Measurements from ENCODE around the gene ARMC10.
"Not testable (repeated sequence)": the region's sequence is repeated elsewhere in the genome, so short reads cannot be mapped to it uniquely, and the experiment has no call there.

ARMC10 gene

DNA sequence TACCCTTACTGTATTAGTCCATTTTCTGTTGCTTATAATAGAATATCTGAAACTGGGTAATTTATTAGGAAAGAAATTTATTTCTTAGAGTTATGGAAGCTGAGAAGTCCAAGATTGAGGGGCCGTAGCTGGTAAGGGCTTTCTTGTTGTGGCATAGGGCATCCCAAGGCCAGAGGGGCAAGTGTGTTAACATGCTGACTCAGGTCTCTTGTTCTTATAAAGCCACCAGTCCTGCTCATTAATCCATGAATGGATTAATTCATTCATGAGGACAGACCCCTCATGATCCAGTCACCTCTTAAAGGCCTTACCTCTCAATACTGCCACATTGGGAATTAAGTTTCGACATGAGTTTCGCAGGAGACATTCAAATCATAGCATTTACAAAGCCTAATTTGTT lies 2.4 kb downstream of the ARMC10 start:
- no peak for DNase-seq (ENCODE audit: low read depth in 2 of 3, low spot score in 1 of 3)

DNA sequence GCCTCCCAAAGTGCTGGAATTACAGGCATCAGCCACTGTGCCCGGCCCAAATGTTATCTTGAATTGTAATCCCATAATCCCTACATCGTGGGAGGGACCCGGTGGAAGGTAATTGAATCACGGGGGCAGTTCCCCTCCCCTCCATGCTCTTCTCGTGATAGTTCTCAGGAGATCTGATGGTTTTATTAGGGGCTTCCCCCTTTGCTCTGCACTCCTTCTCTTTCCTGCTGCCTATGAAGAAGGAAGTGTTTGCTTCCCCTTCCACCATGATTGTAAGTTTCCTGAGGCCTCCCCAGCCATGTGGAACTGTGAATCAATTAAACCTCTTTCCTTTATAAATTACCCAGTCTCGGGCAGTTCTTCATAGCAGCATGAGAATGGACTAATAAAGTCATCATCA lies 3.3 kb downstream of the ARMC10 start:
- not testable (repeated sequence) for DNase-seq (ENCODE audit: low read depth in 2 of 3, low spot score in 1 of 3)

- no peak for DNase-seq (ENCODE audit: low read depth in 2 of 3, low spot score in 1 of 3)
These were observed 4.9 kb downstream of the ARMC10 start for GRCh38 chr7:103079836-103080235.

DNA sequence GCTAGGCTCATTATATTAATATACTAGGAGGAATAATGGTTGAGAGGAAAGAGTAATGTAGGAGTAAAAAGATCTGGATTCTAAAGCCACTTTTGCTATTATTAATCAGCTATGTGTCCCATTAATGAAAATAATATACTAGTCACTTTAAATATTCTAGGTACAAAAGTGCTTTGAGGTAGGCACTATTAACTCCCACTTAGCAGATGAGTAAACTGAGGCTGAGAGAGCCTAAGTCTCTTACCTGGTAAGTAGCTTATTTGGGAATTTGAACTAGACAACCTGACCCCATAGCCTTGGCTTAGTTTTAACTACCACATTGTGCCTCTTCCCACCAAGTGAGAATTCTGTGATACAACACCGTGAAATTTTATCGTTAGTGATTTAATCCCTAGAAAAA lies 6.0 kb downstream of the ARMC10 start:
- no peak for DNase-seq (ENCODE audit: low read depth in 2 of 3, low spot score in 1 of 3)

GRCh38 chr7:103082497-103082896 lies 7.6 kb downstream of the ARMC10 start:
- no peak for DNase-seq (ENCODE audit: low read depth in 2 of 3, low spot score in 1 of 3)

- DNase-seq (ENCODE audit: low read depth in 2 of 3, low spot score in 1 of 3), result no peak
These were observed 8.3 kb downstream of the ARMC10 start for GRCh38 chr7:103083210-103083609.

DNA sequence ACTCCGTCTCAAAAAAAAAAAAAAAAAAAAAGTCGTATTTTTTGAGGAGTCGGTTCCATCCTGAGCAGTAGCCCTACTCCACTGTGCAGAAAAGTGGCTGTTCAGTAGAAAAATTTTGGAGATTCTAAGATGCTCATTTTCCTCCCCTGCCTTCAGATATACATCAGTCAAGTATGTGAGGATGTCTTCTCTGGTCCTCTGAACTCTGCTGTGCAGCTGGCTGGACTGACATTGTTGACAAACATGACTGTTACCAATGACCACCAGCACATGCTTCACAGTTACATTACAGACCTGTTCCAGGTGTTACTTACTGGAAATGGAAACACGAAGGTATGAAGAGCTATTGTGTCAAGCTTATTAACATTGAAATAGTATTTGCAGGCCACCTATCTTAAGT lies 17.4 kb downstream of the ARMC10 start:
- not testable (repeated sequence) for DNase-seq (ENCODE audit: low read depth in 2 of 3, low spot score in 1 of 3)

DNA sequence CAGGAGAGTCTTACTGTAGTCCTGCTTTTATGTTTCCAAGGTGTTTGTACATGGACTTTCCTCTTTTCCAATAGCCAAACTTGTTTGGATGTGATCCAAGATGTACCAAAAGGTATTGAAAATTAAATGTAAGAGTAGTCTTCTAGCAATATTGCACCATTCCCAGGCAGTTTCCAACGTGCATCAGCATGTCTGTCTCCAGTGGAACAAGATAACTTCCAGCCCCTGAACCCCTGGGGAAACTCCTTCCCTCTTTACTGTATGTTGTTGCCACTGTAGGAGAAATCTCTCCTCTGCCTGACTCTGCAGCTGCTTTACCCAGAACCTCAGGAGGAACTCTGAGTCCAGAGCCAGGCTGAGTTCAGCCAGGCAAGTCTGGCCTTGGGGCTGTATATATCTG lies 18.5 kb downstream of the ARMC10 start:
- DNase-seq (ENCODE audit: low read depth in 2 of 3, low spot score in 1 of 3), result no peak

DNA sequence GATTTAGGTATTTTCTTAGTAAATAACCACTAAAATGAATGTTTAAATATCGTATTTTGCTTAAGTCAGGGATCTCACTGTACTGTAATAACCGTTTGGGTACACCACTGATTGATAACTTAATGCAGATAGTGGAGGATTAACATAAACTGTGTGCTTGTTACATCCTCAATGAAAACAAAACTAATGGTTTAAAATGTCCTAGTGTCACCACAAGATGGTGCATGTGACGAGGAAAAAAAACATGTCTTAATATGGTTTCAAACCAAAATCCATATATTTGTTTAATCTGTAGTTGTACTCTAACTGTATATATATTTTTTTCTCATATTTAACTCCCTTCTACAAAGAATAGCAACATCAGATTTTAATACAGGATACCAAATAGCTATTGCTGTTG lies 19.2 kb downstream of the ARMC10 start:
- no peak for DNase-seq (ENCODE audit: low read depth in 2 of 3, low spot score in 1 of 3)

DNA sequence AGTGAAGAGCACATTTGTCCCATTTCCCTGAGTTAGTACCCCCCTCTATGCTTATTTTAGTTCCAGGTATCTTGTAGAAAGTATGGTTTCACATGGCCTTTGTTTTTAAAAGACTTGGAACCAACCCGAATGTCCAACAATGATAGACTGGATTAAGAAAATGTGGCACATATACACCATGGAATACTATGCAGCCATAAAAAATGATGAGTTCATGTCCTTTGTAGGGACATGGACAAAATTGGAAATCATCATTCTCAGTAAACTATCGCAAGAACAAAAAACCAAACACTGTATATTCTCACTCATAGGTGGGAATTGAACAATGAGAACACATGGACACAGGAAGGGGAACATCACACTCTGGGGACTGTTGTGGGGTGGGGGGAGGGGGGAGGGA lies 20.6 kb downstream of the ARMC10 start:
- DNase-seq (ENCODE audit: low read depth in 2 of 3, low spot score in 1 of 3), result not testable (repeated sequence)

DNA sequence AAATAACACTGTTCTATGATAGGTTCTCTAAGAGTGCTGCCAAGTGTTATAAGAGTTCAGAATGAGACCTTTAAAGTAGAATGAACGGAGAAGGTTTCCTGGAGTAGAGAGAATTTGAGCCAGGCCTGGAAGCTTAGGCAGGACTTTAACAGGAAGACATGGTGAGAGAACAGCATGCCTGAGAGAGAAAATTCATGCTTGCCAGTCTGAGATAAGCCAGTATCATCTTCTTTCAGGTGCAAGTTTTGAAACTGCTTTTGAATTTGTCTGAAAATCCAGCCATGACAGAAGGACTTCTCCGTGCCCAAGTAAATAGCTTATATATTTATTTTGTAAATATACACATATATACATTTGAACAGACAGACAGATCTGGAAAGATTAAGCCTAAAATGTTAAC lies 22.1 kb downstream of the ARMC10 start:
- no peak for DNase-seq (ENCODE audit: low read depth in 2 of 3, low spot score in 1 of 3)

GRCh38 chr7:103100348-103100747 lies 25.4 kb downstream of the ARMC10 start:
- DNase-seq (ENCODE audit: low read depth in 2 of 3, low spot score in 1 of 3), result no peak

DNA sequence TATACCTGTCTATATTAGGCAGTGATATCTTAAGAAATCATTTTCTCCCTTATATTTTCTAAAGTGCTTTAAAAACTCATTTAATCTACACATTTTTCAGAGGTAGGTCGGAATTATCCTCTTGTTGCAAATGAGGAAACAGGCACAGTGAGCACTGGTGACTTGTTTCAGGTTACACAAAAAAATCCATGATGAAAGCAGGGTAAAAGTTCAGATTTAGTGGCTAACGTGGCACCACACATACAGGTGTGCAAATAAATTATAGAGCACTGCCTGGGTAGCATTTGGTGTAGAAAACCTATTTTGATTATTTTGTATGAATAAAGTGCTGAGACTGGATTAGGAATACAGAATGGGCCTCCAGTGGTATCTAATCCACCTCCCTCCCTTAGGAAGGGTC lies 26.6 kb downstream of the ARMC10 start:
- DNase-seq (ENCODE audit: low read depth in 2 of 3, low spot score in 1 of 3), result no peak

GRCh38 chr7:103106005-103106702 lies 31.2 kb downstream of the ARMC10 start:
- no peak for DNase-seq (ENCODE audit: low read depth in 2 of 3, low spot score in 1 of 3)

DNA sequence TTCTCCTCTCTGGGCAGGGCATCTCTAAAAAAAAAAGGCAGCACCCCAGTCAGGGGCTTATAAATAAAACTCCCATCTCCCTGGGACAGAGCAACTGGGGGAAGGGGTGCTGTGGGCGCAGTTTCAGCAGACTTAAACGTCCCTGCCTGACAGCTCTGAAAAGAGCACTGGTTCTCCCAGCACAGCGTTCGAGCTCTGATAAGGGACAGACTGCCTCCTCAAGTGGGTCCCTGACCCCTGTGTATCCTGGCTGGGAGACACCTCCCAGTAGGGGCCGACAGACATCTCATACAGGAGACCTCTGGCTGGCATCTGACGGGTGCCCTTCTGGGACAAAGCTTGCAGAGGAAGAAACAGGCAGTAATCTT lies 31.7 kb downstream of the ARMC10 start:
- not testable (repeated sequence) for DNase-seq (ENCODE audit: low read depth in 2 of 3, low spot score in 1 of 3)

DNA sequence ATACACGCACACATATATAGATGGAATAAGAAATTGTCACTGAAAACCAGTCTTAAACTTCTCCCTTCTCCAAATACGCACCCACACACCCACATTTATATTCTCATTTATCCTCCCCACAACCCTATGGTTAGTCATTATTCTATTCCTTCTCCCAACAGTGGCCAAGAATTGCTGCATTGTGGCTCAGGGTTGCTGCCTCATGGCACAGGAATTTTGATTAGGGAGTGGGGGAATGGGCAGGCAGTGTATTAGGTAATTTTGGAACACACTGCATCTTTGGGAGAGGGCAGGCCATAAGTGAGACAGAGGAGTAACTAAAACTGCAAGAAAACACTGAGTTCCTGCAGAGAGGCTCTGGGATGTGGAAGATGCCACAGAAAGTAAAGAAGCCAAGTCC lies 38.2 kb downstream of the ARMC10 start:
- DNase-seq (ENCODE audit: low read depth in 2 of 3, low spot score in 1 of 3), result no peak

DNA sequence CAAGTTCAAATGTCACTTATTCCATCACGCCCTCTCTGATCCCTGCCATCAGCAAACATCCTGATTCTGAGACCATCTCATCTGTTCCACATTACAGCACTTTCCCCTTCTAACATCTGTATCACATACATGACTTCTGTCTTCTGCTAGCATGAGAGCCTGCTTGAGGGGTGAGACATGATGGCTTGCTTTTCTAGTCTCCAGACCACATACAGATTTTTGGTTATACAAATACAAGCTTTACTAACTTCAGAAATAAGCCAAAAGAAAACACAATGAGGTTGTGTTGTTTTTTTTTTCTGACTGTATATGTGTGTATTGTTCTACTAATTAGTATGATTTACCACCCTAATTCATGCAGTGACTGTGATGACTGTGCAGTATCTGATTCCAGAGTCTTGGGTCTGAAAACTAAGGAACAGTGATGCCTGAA lies 39.7 kb downstream of the ARMC10 start:
- no peak for DNase-seq (ENCODE audit: low read depth in 2 of 3, low spot score in 1 of 3)

- DNase-seq (ENCODE audit: low read depth in 2 of 3, low spot score in 1 of 3), result no peak
These were observed 40.8 kb downstream of the ARMC10 start for GRCh38 chr7:103115771-103116170.

DNA sequence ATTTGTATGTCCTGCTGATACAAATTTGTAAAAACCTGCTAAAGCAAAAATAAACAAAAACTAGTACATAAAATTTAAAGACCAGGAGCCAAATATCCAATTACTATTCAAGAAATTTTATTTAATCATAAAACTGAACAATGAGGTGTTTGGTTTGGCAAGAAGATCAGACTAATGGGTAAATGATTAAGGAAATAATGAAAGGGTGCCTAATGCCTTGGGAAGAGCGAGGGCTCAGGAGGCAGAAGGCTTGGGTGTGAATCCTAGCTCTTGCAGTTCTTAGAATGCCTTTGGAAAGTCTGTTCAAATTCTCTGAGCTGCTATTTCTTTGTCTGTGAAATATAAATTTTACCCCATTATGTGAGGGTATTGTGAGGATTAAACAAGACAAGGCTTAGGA lies 41.6 kb downstream of the ARMC10 start:
- DNase-seq (ENCODE audit: low read depth in 2 of 3, low spot score in 1 of 3), result no peak

GRCh38 chr7:103116991-103117390 lies 42.1 kb downstream of the ARMC10 start:
- DNase-seq (ENCODE audit: low read depth in 2 of 3, low spot score in 1 of 3), result no peak

DNA sequence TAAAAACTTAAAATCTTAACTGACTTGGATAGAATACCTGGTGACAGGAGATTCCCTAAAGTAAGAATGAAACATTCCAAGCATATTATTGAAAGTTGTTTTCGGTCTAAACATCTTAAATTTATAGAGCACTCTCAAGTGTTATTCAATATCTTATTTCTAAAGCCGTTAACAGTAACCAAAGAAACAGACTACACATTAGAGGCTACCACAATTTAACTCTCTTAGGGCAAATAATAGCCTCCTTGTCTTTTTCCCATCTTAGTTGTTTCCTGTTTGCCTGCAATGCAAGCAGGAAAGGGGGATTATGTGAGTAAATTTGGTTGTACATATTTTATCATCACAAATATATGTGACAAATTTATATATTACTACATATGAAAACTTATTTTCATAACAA lies 42.5 kb downstream of the ARMC10 start:
- DNase-seq (ENCODE audit: low read depth in 2 of 3, low spot score in 1 of 3), result no peak

- no peak for DNase-seq (ENCODE audit: low read depth in 2 of 3, low spot score in 1 of 3)
These were observed 44.9 kb downstream of the ARMC10 start for GRCh38 chr7:103119791-103120291.

DNA sequence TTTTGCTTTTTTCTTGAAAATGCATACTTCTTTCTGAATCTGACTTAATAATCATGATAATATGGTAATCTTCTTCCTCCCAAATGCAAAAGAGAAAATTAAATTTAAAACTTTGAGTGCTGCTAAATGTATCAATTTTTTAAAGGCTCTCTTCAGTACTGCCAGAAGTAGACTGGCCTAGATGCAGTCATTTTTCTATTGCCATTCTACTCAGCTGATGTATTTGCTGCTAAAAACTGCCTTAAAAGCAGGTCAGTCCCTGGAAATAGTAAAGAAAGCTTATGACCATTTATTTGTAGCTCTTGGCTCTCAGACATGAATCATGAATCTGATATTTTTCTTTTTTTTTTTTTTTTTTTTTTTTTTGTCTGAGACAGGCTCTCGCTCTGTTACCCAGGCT lies 45.4 kb downstream of the ARMC10 start:
- no peak for DNase-seq (ENCODE audit: low read depth in 2 of 3, low spot score in 1 of 3)

All from stimulated activated CD4-positive, alpha-beta T cell treated with anti-CD3 and anti-CD28 coated beads, Interleukin-12 subunit alpha, Interleukin-12 subunit beta, amount 100 ng/mL, for 48 hours (primary cell).